H1 (cell line): ENCODE results near the gene ANKRD9. TPM values are rescaled to one million over a fixed set of nuclear protein-coding genes. Genes with fewer than 3 reads are reported as not detected.

Experiments
- CTCF ChIA-PET: fragments of 300-600 bp; sonication (Branson Sonifier 250); formaldehyde crosslinking; loops from one replicate; lab custom pipeline; 2021; ENCODE audit not compliant: partially characterized antibody; lab: Charles Lee
- POLR2A ChIA-PET: fragments of 300-600 bp; sonication (Branson Sonifier 250); formaldehyde crosslinking; loops from one replicate; lab custom pipeline; 2021; ENCODE audit warnings: inconsistent platforms; ENCODE audit not compliant: partially characterized antibody; lab: Charles Lee
- DNase-seq, 2 experiments: peaks; one replicate each; pipeline versions ENCODE4 v3.0.0 to v3.0.0-alpha.2; 2010 to 2022; ENCODE audit warnings: low spot score in 2 of 2, low read depth in 1 of 2, mixed read lengths in 1 of 2
- FAIRE-seq: peaks from 2 replicates; lab custom pipeline; 2011; peaks lifted over from hg19 to GRCh38; lab: Jason Lieb, UNC
- H2AFZ ChIP-seq: 2 replicates; pipeline ENCODE4 v1.8.1; 2012; ENCODE audit warnings: low read length, inconsistent platforms
- H2AK5ac ChIP-seq: 2 replicates; pipeline ENCODE4 v1.6.1; 2013; ENCODE audit warnings: low read depth, low read length
- H2BK120ac ChIP-seq: replicated peaks from 2 replicates; pipeline ENCODE3; 2013; ENCODE audit warnings: low read depth, low read length, inconsistent platforms
- H2BK12ac ChIP-seq: 2 replicates; pipeline ENCODE4 v1.6.1; 2013; ENCODE audit warnings: low read depth, low read length
- H2BK15ac ChIP-seq: 2 replicates; pipeline ENCODE4 v1.6.1; 2013; ENCODE audit warnings: low read length
- H2BK20ac ChIP-seq: 2 replicates; pipeline ENCODE4 v1.6.1; 2013; ENCODE audit warnings: low read length
- H2BK5ac ChIP-seq: 2 replicates; pipeline ENCODE4 v1.6.1; 2013; ENCODE audit warnings: low read depth, low read length
- H3K14ac ChIP-seq: 2 replicates; pipeline ENCODE4 v1.6.1; 2013; ENCODE audit warnings: inconsistent platforms; ENCODE audit not compliant: insufficient read length
- H3K18ac ChIP-seq: 2 replicates; pipeline ENCODE4 v1.6.1; 2013; ENCODE audit warnings: low read length; ENCODE audit errors: extremely low read depth
- H3K23ac ChIP-seq: 2 replicates; pipeline ENCODE4 v1.6.1; 2013; ENCODE audit warnings: inconsistent platforms; ENCODE audit not compliant: insufficient read length
- H3K23me2 ChIP-seq: 2 replicates; pipeline ENCODE4 v1.6.1; 2013; ENCODE audit warnings: low read depth, low read length
- H3K27ac ChIP-seq: 2 replicates; pipeline ENCODE4 v1.6.1; 2011; ENCODE audit warnings: low read depth, low read length, inconsistent platforms
- H3K27me3 ChIP-seq, 4 experiments: replicated peaks in 1 of 4; 1 replicate in 1 of 4; 2 replicates in 3 of 4; pipeline versions ENCODE4 v1.6.1 to v1.8.1; 2011 to 2013; ENCODE audit warnings: low read length in 3 of 4, mild to moderate bottlenecking in 3 of 4, inconsistent platforms in 2 of 4, mixed read lengths in 2 of 4, moderate library complexity in 1 of 4; ENCODE audit not compliant: control insufficient read depth in 3 of 4, insufficient read depth in 3 of 4; ENCODE audit errors: extremely low read depth in 1 of 4
- H3K36me3 ChIP-seq, 4 experiments: 2 replicates each; pipeline versions ENCODE4 v1.6.1 to v1.8.1; 2011 to 2013; ENCODE audit warnings: mild to moderate bottlenecking in 4 of 4, low read length in 3 of 4, moderate library complexity in 2 of 4, control low read depth in 1 of 4, inconsistent platforms in 1 of 4; ENCODE audit not compliant: insufficient read depth in 4 of 4, control insufficient read depth in 2 of 4
- H3K4ac ChIP-seq: replicated peaks from 2 replicates; pipeline ENCODE3; 2013; ENCODE audit warnings: low read length, low read depth, mixed read lengths, inconsistent platforms; ENCODE audit not compliant: insufficient read length
- H3K4me1 ChIP-seq, 4 experiments: replicated peaks in 1 of 4; 1 replicate in 1 of 4; 2 replicates in 3 of 4; pipeline versions ENCODE4 v1.6.1 to v1.8.1; 2011 to 2013; ENCODE audit warnings: low read length in 3 of 4, inconsistent platforms in 2 of 4, mixed read lengths in 1 of 4; ENCODE audit not compliant: insufficient read depth in 4 of 4, control insufficient read depth in 3 of 4
- H3K4me2 ChIP-seq, 2 experiments: 2 replicates each; pipeline versions ENCODE4 v1.6.1 to v1.8.1; 2011 to 2013; ENCODE audit warnings: low read depth in 2 of 2, low read length in 2 of 2, control low read depth in 1 of 2, inconsistent platforms in 1 of 2, mild to moderate bottlenecking in 1 of 2; ENCODE audit not compliant: insufficient read depth in 1 of 2
- H3K4me3 ChIP-seq, 4 experiments: fragments of 200-600, 300-600 bp in 1 of 4; sonication (generic), shearing (Covaris generic), sonication (Bioruptor Twin) in 1 of 4; 2 replicates each; pipeline versions ENCODE4 v1.5.1 to v1.8.1; 2011 to 2016; ENCODE audit warnings: low read length in 4 of 4, low read depth in 3 of 4, control low read depth in 2 of 4, inconsistent platforms in 2 of 4, mild to moderate bottlenecking in 2 of 4, mixed read lengths in 1 of 4, moderate library complexity in 1 of 4; ENCODE audit not compliant: insufficient read depth in 2 of 4; ENCODE audit errors: extremely low read depth in 1 of 4
- H3K56ac ChIP-seq: replicated peaks from 2 replicates; pipeline ENCODE3; 2013; ENCODE audit warnings: low read depth, mild to moderate bottlenecking, mixed read lengths, low read length, inconsistent platforms; ENCODE audit not compliant: insufficient read length
- H3K79me1 ChIP-seq: 2 replicates; pipeline ENCODE4 v1.6.1; 2013; ENCODE audit warnings: low read depth, low read length, control low read depth
- H3K79me2 ChIP-seq, 2 experiments: 2 replicates each; pipeline versions ENCODE4 v1.6.1 to v1.8.1; 2012 to 2013; ENCODE audit warnings: low read length in 2 of 2, mild to moderate bottlenecking in 2 of 2, inconsistent platforms in 1 of 2; ENCODE audit not compliant: insufficient read depth in 2 of 2, control insufficient read depth in 1 of 2
- H3K9ac ChIP-seq, 4 experiments: replicated peaks in 1 of 4; 1 replicate in 1 of 4; 2 replicates in 3 of 4; pipeline versions ENCODE4 v1.6.1 to v1.8.1; 2011 to 2013; ENCODE audit warnings: low read depth in 3 of 4, low read length in 3 of 4, control low read depth in 2 of 4, mild to moderate bottlenecking in 2 of 4, moderate library complexity in 2 of 4, inconsistent platforms in 1 of 4; ENCODE audit errors: extremely low read depth in 1 of 4
- H3K9me3 ChIP-seq, 2 experiments: 2 replicates each; pipeline versions ENCODE4 v1.6.1 to v1.8.1; 2012 to 2013; ENCODE audit warnings: mild to moderate bottlenecking in 2 of 2, moderate library complexity in 2 of 2, control low read depth in 1 of 2, inconsistent platforms in 1 of 2, low read depth in 1 of 2, low read length in 1 of 2, mixed read lengths in 1 of 2; ENCODE audit not compliant: insufficient read depth in 2 of 2
- H4K20me1 ChIP-seq, 2 experiments: replicated peaks in 1 of 2; 2 replicates each; pipeline versions ENCODE3 to v1.8.1; 2011 to 2013; ENCODE audit warnings: inconsistent platforms in 2 of 2, low read length in 2 of 2, mild to moderate bottlenecking in 1 of 2; ENCODE audit not compliant: insufficient read depth in 2 of 2, control insufficient read depth in 1 of 2
- H4K5ac ChIP-seq: 2 replicates; pipeline ENCODE4 v1.6.1; 2013; ENCODE audit warnings: low read length, low read depth, mixed read lengths, inconsistent platforms; ENCODE audit not compliant: insufficient read length
- H4K8ac ChIP-seq: 2 replicates; pipeline ENCODE4 v1.8.0; 2013; ENCODE audit warnings: mild to moderate bottlenecking, moderate library complexity, low read length, inconsistent platforms; ENCODE audit not compliant: insufficient read depth; ENCODE audit errors: extremely low read depth
- H4K91ac ChIP-seq: replicated peaks from 2 replicates; pipeline ENCODE3; 2013; ENCODE audit warnings: low read length, mixed read lengths, inconsistent platforms; ENCODE audit not compliant: insufficient read length
- CBX8 ChIP-seq: fragments of 300-800, 300-1000 bp; sonication (generic); IDR thresholded peaks from 2 replicates; pipeline ENCODE4 v1.7.1; 2016; ENCODE audit warnings: low read depth, low read length, borderline replicate concordance
- RAD21 ChIP-seq, 2 experiments: IDR thresholded peaks in 1 of 2; conservative IDR thresholded peaks in 1 of 2; 2 replicates each; pipeline ENCODE4 v1.6.1; 2011; ENCODE audit warnings: low read depth in 2 of 2, low read length in 2 of 2, improper control_type of control experiment in 1 of 2, inconsistent platforms in 1 of 2, mild to moderate bottlenecking in 1 of 2, moderate library complexity in 1 of 2
- RFX5 ChIP-seq: IDR thresholded peaks from 2 replicates; pipeline ENCODE4 v1.6.1; 2011; ENCODE audit warnings: low read depth, low read length, improper control_type of control experiment, borderline replicate concordance
- WGBS, 2 experiments: shearing (Covaris generic) in 1 of 2; methylation state at CpG; one replicate each; pipeline versions ENCODE4 v1.1.6 to v1.1.7; 2013 to 2015; ENCODE audit warnings: low lambda C conversion rate in 2 of 2, mixed read lengths in 2 of 2, inconsistent platforms in 1 of 2, low coverage in 1 of 2, missing lambda C conversion rate in 1 of 2; ENCODE audit not compliant: insufficient replicate concordance in 2 of 2, insufficient coverage in 1 of 2, insufficient read length in 1 of 2; ENCODE audit errors: extremely low coverage in 1 of 2, missing lambda C conversion rate in 1 of 2; 5-methylcytosine and 5-hydroxymethylcytosine counted together
- polyA plus RNA-seq, 7 experiments: library from polyadenylated mRNA; depleted of rRNA in 3 of 7; stranded (reverse) in 5 of 7; unstranded in 2 of 7; fragments of >200 nt in 5 of 7; fragments of 200-250 nt in 2 of 7; gene quantifications; 1 replicate in 5 of 7; 2 replicates in 1 of 7; 4 replicates in 1 of 7; pipeline versions ENCODE4 v1.2.1 to v1.2.3, GENCODE V29; 2011 to 2013; ENCODE audit warnings: missing spikeins in 2 of 7, mixed read lengths in 2 of 7
- total RNA-seq: library from RNA; stranded (reverse); fragmentation: NEBNext Ultra II Directional; extraction: Animal tissue kit (Norgen Biotek cat#: 25700); gene quantifications from 2 replicates; pipeline ENCODE4 v1.2.1, GENCODE V29; 2021

Gene ANKRD9
- total and polyA plus RNA-seq, 2 of the 8 experiments (the other 6 are each of a cell fraction or from before 2014, with no cell fraction given), result 37.0 to 41.8 TPM

- no peaks in the 10 kb centered on the region for H3K4me1 ChIP-seq
- peaks cover 4 to 12% (median 8%) of the 10 kb centered on the region in 4 experiments; a peak in 6 of 8 replicates for H3K36me3 ChIP-seq
- H3K4me2 ChIP-seq, result no peak overlapping the region
- no peak overlapping the region for H3K18ac ChIP-seq
- no peak overlapping the region for H3K23ac ChIP-seq
- WGBS, 2 experiments, result 98% methylated on average over 24 of the region's 24 CpGs; no CpG with 5 or more reads in 1 of the 2 experiments
- H3K4ac ChIP-seq, result no peak overlapping the region
- H2BK15ac ChIP-seq, result no peak overlapping the region
- H3K27me3 ChIP-seq, result no peaks in the 10 kb centered on the region
- no peaks in the 10 kb centered on the region for H3K79me1 ChIP-seq
- no peak overlapping the region for H2AK5ac ChIP-seq
- ChIA-PET CTCF (interaction anchor here (1.4 to 2.0 kb wide), 3 partner anchors 13 to 46 kb away, joined by 4 to 5 read pairs (median 4); no protein-coding TSS in a partner anchor), POLR2A (interaction anchor here (0.9 to 1.0 kb wide), 2 partner anchors 17 to 21 kb away, joined by 3 read pairs; no protein-coding TSS in a partner anchor)
- H2BK120ac ChIP-seq, result no peak overlapping the region
- no peak overlapping the region for H4K5ac ChIP-seq
- H3K23me2 ChIP-seq, result no peaks in the 10 kb centered on the region
- no peak overlapping the region; the same call in 1 of the 2 replicates for H2BK5ac ChIP-seq
- no peak overlapping the region for H2BK12ac ChIP-seq
- H4K91ac ChIP-seq, result no peak overlapping the region
- H3K56ac ChIP-seq, result no peak overlapping the region
- no peak overlapping the region for H3K4me3 ChIP-seq
- FAIRE-seq (no peak), DNase-seq (no peak)
- no peak overlapping the region for H2AFZ ChIP-seq
- peaks cover 0 to 2% of the 10 kb centered on the region in 2 experiments for H4K20me1 ChIP-seq
- H3K14ac ChIP-seq, result no peak overlapping the region
- H3K27ac ChIP-seq, result no peak overlapping the region
- H3K79me2 ChIP-seq, result no peaks in the 10 kb centered on the region
- no peak overlapping the region for H2BK20ac ChIP-seq
- no peak overlapping the region for H4K8ac ChIP-seq
- H3K9me3 ChIP-seq, result no peaks in the 10 kb centered on the region
- no peak overlapping the region for H3K9ac ChIP-seq
- TF ChIP-seq CBX8 (no peak), RAD21 (IDR thresholded peaks at IDR 0.05 in 1 of 2, conservative IDR thresholded peaks at IDR 0.05 in 1 of 2; ENCODE audit: low read depth in 2 of 2, low read length in 2 of 2) (no peak), RFX5 (no peak)
Measured at GRCh38 chr14:102452302-102452701, 57.3 kb downstream of the ANKRD9 start.
